NCI-H226 (cell line): ENCODE results near the gene ATG9A.

Experiments used
- DNase-seq: peaks from one replicate; pipeline ENCODE4 v3.0.0-alpha.2; 2015

The ATG9A gene

DNA sequence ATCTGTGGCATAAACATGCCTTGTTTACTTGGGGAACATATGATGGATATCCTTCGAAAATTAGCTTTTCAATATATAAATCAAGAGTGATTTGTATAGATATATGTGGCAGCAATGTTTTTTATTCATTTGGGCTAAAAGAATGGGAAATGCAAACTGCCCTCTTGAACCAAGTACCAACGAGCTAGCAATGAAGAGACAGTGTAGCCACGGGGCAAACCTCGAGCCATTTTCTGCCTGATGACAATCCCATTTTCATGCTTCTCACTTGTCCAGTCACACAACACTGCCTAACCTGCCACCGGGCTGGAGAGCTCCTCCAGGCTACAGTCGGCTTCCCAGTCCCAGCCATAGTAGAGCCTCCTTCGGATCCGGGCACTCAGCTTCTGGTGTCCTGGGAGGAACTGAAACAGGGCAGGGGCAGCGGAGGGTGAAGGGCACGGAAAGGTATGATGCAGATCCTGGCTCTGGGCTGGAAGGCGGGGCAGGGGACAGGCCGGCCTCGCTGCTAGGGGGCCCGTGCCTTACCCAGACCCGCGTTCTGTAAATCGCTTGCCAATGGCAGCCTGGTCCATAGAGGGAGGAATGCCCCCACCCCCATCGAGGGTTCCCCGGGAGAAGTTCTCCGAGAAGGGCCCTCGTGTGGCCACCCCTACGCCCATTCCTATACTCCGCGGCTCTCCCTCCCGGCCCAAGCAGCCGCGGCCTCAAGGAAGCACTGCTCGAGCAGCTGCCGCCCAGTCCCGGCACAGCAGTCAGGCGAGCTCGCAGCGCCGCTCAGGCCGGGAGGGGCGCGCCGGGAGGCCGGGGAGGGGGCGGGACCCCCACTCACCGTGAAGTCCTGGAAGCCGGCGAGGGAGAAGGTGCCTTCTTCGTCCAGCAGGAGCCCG, 53.3 kb downstream of the ATG9A start:
- DNase-seq, result peak; percentile 34

DNA sequence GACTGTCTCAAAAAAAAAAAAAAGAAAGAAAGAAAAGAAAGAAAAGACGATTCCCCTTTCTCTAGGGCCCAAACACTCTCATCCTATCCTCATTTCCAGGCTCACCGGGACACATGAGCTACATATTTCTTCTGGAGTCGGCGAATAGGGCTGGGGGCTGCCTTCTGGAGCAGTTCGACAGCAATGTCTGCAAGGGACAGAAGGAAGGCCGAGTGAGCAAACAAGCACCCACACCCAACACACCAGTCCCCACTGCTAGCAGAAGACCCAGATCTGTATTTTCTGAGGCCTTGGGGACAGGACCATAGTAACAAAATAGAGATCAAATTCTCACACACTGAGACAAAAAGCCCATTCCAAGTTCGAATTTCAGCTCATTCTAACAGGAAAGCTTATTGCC, 54.0 kb downstream of the ATG9A start:
- no peak for DNase-seq

DNA sequence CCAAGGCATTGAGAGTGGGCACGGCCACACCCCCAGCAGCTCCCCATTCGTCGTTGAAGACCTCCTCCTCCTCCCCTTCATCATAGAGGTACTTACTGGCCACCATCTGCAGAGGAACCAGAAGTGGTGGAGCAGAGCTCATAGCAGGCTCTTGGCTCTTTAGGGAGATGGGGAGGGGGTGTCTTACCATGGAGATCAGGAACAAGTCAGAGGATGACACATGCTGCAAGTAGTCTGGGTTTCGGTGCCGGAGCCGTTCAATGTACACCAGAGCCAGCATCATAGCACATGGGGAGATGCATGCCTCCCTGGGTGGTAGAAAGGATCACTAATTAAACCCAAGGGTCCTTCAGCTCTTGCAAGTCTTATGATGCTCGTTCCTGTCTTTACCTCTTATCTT, 54.6 kb downstream of the ATG9A start:
- DNase-seq, result no peak

DNA sequence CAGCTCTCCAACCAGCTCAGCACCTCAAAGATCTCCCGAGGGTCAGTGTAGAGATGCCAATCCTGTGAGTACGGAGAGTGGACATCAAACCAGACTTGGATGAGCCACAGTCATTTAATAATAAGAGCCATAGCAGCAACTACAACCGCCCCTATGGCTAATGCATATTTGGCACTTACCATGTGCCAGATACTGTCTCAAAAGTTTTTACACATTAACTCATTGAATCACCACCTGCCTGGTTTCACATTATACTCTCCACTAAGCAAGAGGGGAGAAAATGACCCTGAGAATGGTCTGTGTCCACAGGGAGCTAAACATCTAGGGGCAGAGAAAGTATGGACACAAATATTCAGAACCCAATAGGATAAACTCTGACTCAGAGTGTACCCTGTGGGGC, 55.3 kb downstream of the ATG9A start:
- no peak for DNase-seq

DNA sequence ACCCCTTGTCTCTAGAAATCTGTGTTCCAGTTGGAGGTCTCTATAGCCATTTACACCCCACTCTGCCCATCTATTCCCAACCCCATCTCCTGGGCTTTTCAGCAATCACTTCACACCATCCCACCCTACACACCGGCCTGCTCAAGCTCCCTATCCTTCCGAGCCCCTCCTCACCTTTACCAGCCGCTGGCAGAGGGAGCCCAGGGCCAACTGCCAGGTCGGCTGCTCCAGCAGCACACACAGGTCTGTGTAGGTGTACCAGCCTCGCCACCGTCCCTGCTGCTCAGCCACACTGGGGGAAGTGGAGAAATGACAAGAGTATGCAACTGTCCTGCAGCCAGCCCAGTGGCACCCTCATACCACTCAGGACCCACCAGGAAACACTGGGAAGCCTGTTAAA, 56.3 kb downstream of the ATG9A start:
- DNase-seq, result no peak

DNA sequence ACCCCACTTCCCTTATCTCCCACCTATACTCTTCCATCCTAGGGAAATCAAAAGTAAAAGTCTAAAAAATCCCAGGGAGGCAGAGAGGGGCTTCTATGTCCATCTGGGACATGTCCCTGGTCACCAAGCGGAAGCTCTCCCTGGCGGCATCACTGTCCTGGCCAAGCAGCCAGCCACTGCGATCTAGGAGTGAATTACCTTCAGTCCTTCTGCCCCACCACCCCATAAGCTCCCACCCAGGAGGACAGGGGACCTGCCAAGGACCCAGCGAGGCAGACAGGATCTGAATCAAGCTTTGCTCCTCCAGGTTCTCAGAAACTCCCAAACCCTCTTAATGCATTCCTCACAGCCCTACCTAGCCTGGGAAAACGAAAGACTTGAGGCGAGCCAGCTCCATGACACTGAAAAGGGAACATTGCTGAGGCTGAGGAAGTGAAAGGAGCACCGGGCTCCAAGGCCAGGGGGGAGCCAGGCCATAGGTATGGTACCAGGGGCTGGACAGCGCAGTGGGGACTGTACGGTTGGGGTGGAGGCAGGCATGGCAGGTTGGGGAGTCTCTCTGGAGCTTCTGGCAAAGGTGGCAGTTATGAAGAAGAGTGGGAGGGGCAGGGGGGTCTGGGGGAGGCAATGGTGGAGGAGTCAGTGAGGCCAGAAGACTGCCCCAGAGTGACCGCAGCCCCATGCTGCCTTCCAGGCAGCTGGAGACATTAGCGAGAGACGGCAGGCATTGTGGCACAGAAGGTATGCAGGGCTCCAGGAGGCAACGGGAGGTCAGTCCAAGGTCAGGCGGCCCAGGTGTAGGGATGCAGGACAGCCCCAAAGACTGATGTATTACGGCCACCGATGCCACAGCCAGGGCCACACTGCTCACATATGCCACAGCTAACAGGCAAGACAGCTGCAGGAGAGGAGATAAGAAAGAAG, 56.9 kb downstream of the ATG9A start:
- DNase-seq, result no peak

DNA sequence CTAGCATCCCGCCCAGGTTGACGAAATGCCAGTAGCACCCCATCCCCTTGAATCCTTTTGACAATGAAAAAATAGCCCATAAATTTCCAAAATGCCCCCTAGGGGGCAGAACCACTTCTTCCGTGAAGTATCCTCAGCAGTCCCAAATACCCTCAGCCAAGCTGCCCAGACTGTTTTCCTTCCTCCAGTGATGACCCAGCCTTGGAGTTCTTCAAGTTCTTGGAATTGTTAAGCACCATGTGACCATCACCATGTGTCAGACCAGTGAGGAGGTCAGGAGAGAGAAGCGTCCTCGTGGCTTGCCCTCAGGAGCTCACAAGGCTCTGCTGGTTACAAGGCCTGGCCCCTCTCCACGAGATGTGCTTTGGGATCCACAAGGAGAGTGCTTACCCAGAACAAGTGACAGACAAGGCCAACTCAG, 58.2 kb downstream of the ATG9A start:
- DNase-seq, result peak; percentile 56

DNA sequence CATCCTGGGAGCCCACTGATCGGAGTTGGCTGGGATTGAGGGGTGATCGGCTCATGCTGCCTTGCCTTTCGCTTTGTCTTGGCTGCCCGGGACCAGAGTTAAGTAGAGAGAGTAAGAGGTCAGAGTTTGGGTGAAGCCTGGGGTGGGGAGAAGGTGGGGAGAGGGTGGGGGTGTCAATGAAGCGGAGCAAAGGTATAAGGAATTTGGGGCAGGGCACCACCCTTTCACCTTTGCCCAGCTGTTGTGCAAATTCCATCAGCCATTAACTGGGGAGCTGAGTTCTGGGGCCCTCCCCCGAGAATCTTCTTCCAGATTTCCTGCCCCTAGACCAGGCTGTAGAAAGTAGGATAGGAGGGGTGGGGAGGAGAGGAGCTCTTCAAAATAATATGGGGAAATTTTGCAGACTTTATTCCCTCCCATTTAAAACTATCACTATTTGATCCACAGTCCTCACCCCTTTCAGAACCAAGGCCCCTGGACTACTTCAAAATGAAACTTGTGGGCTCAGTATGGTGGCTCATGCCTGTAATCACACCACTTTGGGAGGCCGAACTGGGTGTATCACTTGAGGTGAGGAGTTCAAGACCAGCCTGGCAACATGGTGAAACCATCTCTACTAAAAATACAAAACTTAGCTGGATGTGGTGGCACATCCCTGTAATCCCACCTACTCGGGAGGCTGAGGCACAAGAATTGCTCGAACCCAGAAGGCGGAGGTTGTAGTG, 59.3 kb downstream of the ATG9A start, which contains the start of gene SLC23A3:
TSS of gene SLC23A3 (minus strand) at position 100 of the 725 bp plus-strand sequence. CDS start at position 55, 45 bp downstream.
- no peak for DNase-seq
